GM19397 (cell line): ENCODE data around the gene ANTXR1.
"Not testable (repeated sequence)": the region's sequence is repeated elsewhere in the genome, so short reads cannot be mapped to it uniquely, and the experiment has no call there.

Experiments used
- ATAC-seq: cut with Tn5 transposase; IDR thresholded peaks from one replicate; pipeline ENCODE4 v1.9.1; 2021; ENCODE audit warnings: mild to moderate bottlenecking, moderate library complexity; ENCODE audit not compliant: unreplicated experiment

ANTXR1 gene

DNA sequence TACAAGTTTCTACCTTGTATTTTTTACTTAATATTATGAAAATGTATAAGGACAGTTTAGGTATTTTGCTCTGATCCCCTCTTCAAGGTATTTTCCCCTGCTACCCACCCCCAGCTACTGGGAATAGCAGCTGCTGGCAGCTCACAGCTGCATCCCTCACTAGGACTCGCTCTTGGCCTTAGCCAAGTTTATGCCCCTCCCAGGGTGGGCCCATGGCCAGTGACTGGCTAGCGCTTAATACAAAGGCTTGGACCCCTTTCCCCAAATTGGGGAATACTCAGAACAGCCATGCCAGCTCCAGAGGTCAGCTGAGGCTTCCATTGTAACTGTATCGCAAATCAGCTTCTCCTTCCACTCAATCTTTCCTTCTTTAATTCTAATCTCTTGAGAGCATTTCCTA is 242.8 kb downstream of the ANTXR1 start:
- no peak for ATAC-seq

DNA sequence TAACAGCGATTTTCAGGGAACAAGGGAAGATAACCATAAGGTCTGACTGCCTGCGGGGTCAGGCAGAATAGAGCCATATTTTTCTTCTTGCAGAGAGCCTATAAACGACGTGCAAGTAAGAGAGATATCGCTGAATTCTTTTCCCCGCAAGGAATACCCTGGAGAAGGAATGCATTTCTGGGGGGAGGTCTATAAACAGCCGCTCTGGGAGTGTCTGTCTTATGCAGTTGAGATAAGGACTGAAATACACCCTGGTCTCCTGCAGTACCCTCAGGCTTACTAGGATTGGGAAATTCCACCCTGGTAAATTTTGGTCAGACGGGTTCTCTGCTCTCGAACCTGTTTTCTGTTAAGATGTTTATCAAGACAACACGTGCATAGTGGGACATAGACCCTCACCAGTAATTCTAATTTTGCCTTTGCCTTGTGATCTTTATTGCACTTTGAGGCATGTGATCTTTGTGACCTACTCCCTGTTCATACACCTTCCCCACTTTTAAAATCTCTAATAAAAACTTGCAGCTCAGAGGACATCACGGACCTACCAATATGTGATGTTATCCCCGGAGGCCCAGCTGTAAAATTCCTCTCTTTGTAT is 247.1 kb downstream of the ANTXR1 start:
- not testable (repeated sequence) for ATAC-seq

DNA sequence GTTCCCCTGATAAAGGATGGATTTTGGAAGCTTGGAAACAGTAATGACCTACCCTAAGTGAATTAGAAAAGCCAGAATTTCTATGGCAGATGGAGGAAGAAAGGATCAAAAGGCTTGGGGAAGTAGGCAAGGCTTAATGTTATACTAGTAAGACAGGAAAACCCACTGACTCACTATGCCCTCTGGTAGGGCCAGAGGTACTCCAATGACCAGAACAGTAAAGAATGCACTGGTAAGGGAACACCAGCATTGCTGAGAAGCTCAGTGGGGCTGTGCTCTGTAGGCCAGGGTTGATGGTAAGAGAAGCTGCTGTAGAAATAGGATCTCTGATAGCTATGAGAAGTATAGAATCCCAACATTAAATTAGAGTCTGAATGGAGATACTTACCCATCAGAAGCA is 247.7 kb downstream of the ANTXR1 start:
- ATAC-seq: no peak

DNA sequence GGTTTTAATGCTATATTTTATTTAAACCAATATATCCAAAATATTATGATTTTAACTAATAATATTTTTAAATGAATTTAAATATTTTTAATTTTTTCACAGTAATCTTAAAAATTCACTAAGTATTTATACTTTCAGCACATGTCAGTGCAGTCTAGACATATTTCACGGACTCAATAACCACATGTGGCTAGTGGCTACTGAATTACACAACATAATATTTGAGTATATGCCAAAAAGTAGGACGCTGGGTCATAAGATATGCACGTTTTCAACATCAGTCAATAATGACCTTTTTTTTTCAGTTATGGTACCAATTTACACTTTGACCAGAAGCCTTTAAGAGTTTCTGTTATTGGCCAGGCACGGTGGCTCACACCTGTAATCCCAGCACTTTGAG is 256.4 kb downstream of the ANTXR1 start:
- no peak for ATAC-seq

DNA sequence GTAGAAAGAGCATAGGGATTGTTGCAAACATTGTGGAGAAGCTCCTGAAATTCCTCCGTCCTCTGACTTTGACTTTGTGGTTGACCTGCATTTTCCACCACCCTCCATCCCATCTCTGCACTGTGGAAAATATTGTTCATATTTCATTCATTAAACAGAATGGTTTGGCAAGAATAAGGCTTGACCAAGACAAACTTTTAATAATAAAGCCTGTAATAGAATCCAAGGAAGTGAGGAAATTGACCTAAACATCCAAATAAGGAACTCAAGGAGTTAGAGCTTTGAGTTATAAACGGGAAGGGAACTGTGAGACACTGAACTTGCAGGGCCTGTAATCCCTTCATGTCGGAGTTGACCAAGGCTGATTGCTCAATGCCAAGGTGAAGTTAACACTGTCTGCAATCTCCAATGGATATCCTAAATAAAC is 258.9 kb downstream of the ANTXR1 start:
- ATAC-seq: no peak

DNA sequence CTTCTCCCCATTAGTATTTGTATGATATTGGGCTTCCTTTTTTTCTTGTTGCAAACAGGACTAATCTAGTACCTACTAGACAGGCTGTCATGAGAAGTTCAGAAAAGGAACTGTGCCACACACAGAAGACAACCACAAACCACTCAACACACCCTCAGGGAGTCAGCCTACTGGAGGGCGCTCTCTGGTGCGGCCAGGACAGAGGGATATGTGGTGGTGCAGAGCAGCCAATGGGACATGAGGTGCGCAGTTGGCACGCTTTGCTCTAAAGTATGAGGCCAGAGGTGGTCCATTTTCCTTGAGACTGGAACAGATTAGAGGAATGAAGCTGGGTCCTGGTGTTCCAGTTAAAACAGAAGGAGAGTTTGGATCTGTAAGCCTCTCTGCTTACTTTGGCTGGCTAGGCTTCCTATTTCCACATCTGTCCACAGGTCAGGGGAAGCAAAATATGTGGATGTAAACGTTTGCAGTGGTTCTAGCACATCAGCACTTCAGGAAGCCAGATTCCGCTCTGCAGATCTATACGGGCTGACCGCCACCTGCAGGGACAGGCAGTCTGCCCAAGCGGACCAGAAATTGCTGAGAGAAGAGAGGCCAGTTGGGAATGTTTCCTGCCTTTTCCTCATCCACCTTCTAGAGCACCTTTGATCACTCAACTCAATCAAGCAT is 260.0 kb downstream of the ANTXR1 start:
- no peak for ATAC-seq

DNA sequence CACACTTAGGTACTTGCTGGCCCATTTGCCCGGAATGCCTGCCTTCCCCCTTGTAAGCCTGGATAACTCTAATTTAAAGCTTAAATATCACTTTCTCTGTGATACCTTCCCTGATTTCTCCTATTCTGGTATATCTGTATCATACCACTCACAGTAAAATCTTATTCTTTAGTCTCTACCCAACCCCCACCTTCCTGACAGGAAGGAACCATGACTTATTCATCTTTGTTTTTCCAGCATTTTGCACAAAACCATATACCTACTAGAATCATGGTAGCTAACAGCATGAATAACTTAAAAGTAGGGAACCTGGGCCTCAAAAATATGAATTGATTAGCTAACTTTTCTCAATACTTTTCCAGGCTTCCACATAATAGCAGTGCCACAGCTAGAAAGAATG is 262.5 kb downstream of the ANTXR1 start:
- no peak for ATAC-seq

DNA sequence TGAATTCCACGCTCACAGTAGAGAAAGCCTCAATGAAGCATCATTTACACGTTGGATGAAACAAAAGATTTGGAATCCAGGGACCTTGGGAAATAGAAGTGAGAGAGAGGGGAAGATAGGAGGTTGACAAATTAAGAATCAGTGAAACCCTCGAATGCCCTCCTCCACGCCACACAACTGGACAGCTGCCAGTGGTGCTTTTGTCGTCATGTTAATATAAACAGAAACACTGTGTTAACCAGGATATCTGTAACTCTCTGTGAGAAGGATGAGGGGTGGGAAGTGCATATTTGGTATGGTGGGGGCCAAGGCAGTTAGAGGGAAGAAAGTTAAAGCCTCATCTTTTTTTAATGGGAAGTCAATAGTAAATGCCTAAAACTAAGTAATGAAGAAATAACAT is 265.4 kb downstream of the ANTXR1 start:
- ATAC-seq: no peak

DNA sequence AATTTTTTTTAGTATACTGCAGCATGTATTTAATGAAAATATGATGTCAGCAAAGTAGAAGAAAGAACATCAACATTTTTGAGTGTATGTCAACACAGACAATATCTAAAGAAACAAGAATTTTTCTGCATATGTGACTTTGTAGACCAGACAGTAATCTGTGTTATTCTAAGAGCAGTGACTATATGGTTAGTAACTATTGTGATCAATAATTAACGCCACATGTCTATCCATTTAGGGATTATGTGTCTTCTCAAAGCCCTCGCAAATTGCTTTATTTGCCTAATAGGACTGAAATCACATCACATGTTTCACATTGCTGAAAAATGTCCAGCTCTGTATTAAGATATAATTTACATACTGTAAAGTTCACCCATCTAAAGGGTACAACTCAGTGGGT is 266.2 kb downstream of the ANTXR1 start:
- ATAC-seq: no peak

DNA sequence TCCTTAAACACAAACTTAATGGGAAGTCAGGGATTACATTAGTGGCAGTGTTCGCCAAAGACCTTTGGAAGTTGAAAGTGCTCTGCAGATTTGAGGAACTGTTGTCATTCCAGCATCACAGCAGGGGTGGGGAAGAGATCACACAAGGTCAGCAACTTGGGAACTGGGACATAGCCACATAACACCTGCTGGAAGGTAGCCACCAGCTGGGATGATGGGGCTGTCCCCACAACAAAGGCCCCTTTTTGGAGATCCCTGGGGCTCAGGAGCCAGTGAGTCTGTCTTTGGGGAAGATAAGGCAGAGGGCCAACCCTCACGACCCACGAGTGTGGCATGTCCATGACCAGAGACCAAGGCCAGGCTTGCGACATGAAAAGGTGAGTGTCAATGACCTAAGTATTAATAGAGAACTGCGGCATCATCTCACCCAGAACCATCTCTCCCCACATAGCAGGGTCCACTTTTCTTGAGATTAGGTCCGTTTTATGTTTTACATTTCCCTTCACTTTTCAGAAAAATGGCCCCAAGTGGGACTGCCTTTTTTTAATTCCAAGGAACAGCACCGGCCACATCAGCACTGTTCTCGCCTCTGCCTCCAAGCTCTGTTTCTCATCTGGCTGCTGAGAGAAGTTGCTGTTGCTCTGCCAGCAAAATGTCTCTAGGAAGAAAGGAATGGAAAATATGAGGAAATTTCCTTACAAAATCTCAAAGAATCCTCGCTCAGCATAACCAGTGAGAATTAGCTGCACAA is 267.1 kb downstream of the ANTXR1 start:
- ATAC-seq: no peak

DNA sequence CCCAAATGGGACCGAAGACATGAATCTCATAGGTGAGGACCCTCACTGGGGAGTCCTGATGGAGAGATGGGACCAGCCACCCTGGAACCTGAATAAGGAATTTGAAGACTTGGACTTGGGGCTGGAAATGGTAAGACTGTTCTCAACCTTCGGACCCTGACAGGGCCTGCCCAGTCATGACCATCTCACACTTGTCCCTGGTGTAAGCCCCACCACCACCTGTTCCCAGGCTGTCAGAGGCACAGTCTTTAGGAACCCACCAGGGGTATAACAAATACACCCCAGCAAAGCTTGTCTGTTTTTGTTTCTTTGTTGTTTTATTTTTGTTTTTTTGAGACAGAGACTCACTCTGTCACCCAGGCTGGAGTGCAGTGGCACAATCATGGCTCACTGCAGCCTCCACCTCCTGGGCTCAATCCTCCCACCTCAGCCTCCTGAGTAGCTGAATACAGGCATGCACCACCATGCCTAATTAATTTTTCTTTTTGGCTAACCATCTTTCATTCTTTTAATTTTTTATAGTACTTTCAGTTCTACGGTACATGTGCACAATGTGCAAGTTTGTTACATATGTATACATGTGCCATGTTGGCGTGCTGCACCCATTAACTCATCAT is 267.9 kb downstream of the ANTXR1 start:
- ATAC-seq: no peak

DNA sequence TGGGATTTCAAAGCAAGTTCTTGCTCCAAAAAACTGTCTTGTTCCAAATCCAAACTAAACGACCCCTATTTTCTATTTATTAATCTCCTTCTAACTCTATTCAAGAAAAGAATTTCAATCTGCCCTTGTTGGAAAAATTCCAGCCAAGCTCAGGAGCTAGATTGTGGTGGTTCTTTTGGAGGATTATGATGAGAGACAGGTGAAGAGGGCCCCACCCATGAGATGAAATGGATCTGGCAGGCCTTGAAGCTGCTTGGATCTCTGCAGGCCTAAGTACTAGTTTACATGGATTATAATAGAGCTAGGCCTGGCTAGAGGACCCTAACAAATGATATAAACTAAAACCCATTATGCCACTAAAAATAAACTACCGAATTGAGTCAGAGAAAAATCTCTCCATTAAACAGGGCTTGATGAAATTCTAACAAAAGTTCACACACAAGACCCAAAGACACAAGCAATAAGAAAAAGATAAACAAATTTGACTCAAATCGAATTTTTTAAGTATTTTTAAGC is 272.5 kb downstream of the ANTXR1 start:
- no peak for ATAC-seq

DNA sequence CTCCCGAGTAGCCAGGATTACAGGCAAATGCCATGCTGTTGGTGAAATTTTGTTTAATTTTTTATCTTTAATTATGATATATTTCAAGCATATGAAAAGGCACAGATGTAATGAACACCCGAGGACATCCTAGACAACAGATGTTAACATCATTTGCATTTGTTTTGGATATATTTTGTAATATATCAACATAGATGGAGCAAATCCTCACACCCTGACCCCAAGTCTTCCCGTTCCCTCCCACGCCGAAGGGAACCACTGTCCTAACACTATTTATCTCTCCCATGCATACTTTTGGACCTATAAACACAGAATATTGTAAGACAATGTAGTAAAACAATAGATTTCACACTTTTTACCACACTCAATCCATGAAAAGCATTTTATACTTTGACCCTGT is 274.6 kb downstream of the ANTXR1 start:
- ATAC-seq: no peak

DNA sequence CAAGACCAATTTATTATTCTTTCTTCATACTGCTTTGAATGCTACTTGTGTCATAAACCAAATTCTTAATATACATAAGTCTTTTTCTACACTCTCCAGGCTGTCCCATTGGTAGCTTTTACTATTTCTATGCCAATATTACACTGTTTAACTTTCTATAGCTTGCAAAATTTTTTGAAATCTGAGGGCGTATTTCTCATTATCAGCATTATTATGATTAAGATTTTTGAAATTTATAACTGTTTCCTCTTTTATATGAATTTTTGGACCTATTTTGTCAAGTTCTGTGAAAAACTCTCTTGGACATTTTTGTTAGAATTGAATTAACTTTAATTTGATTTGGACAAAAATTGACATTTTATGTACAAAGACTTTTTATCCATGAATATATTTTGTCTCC is 275.4 kb downstream of the ANTXR1 start:
- no peak for ATAC-seq

DNA sequence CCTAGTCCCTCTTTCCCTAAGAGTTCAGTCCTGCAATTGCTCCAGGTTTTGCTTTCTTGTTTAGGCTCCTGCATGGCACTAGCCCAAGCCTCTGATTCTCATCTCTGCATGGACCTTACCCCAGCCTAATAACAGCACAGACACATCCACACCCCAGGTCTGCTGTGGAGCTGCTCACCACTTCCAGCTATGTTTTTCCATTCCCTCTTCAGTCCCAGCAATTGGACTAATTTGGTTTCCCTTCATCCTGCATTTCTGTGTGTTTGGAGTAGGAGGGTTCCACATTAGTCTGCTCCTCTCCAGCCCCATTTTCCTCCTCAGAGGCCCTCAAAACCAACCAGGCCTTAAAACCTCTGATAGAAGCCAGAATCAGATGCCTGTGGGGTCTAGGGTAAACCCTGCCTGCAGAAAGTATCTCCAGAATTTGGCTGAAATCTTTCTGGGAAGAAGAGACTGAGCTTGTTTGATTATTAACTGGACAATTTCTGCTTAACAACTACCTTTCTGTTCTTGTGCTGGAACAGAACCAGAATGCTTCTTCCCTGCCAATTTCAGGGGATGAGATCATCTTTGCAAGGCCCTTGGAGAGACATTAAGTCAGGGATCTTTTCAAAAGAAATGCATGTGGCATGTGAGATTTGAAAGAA is 278.1 kb downstream of the ANTXR1 start:
- no peak for ATAC-seq

DNA sequence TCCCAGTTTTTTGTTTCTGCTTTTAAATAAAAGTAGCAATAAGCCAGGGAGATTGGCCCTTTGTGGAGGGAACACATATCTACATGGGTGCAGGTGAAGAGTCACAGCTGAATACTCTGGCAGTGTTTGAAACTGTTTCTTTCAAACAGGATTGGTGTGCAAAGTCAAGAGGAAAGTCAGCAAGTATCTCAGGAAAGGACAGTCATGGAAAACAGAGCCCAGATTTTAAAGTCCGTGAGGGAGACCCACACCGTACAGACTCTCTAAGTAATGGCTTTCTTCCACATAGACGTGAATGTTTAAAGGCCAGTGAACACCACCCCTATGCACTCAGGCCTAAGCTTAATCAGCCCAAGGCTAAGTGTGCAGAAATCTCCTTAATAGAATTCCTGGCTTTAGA is 278.7 kb downstream of the ANTXR1 start:
- no peak for ATAC-seq

DNA sequence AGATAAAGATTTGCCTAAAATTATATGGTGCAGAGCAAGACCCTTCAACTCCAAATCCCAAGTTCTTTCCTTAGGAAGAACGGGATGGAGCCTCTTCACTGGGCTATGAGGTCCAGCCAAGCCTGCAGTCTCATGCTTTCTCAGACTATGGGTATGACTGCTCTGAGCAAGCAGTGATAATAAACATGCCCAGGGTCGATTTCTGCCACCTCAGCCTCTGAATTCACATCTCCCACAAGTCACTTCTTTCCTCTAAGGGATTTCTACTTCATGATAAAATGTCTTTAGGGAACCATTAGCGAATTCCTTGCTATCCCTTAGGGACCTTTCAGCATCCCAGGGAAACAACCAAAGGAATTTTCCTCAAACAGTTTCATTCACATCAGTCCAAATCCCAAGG is 279.3 kb downstream of the ANTXR1 start:
- no peak for ATAC-seq

DNA sequence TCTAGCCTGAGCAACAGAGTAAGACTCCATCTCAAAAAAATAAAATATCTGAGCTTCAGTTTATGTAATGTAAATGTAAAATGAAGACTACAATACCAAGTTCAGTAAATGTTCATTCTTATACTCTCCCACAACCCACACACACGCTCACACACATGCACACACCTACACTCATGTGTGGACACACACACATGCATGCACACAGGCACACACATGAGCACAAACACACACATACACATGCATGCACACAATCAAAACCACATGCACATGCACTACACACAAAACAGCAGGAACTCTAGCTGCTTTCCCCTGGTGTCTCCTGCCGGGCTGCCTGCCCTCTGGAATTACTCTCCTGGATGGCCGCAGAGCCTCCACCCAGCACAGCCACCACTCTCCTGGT is 283.4 kb downstream of the ANTXR1 start:
- no peak for ATAC-seq

DNA sequence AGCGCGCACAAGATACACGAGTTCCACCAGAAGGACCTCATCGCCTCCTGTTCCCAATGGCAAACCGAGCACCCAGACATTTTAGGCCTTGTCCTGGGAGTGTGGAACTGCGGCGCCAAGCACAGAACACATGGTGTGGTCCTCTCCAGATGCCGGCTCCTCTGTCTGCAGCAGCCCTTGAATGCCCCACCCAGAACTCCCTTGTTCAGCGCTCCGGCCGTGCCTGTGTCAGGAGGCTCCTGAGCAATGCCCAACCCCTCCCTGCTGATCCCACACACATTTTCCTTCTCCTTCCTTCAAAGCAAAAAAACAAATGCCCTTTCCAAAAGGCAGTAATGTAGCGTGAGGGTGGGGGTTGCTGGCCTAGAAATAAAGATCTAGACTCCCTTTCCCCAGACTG is 284.2 kb downstream of the ANTXR1 start:
- no peak for ATAC-seq

DNA sequence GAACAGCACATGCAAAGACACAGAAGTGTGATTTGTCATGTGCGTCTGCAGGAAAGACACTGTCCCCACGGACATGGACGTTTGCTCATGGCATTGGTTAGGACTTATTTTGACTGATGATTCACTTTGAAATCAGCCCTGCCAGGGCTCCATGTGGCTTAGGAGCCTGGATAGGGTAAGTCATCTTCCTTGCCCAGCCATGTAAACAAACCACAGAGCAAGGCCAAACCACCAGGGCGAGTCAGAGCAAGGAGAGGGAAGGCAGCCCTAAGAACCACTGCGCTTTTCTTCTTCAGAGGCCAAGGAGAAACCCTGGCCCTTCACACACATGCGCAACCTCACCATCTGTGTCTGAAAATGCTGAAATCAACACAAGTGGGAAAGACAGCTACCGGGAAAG is 285.3 kb downstream of the ANTXR1 start:
- ATAC-seq: no peak

DNA sequence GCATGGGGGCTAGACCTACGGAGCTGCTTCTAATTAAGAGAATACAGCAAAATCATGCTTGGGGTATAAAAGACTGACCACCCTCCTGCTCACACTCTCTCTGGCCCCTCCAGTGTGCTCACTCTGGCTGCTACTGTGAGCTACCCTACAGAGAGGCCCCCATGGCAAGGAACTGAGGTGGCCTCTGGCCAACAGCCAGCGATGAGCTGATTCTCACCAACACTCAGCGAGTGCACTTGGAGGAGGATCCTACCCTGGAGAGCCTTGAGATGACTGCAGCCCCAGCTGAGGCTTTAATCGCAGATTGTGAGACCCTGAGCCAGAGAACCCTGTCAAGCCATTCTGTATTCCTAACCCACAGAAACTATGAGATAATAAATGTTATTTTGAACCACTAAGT is 285.9 kb downstream of the ANTXR1 start:
- ATAC-seq: no peak
